CD14-positive monocyte (primary cell): ENCODE data around the gene CHST6. TPM values are rescaled to one million over a fixed set of nuclear protein-coding genes. Genes with fewer than 3 reads are reported as not detected.
"Not testable (repeated sequence)": the region's sequence is repeated elsewhere in the genome, so short reads cannot be mapped to it uniquely, and the experiment has no call there.

Source experiments
- DNase-seq, 3 donors: peaks; one replicate each; pipeline ENCODE4 v3.0.0-alpha.2; 2011 to 2022
- H2AFZ ChIP-seq: 2 replicates; pipeline ENCODE4 v1.6.0; 2012; ENCODE audit warnings: mild to moderate bottlenecking, low read depth, low read length, inconsistent platforms; ENCODE audit not compliant: insufficient read depth, poor library complexity, severe bottlenecking
- H3K27ac ChIP-seq, 2 donors: 1 replicate in 1 of 2; 2 replicates in 1 of 2; pipeline ENCODE4 v1.5.1; 2012 to 2013; ENCODE audit warnings: low read length in 2 of 2, control low read depth in 1 of 2, inconsistent platforms in 1 of 2, low read depth in 1 of 2, mild to moderate bottlenecking in 1 of 2
- H3K27me3 ChIP-seq, 2 donors: one replicate each; pipeline versions ENCODE4 v1.6.0 to v1.6.1; 2011 to 2013; ENCODE audit warnings: low read length in 2 of 2; ENCODE audit not compliant: control insufficient read depth in 2 of 2, insufficient read depth in 2 of 2
- H3K36me3 ChIP-seq, 2 donors: replicated peaks in 1 of 2; 1 replicate in 1 of 2; 2 replicates in 1 of 2; pipeline versions ENCODE4 v1.5.1 to v1.6.1; 2012 to 2013; ENCODE audit warnings: low read length in 2 of 2, control low read depth in 1 of 2, inconsistent platforms in 1 of 2, mild to moderate bottlenecking in 1 of 2; ENCODE audit not compliant: insufficient read depth in 2 of 2, control insufficient read depth in 1 of 2
- H3K4me1 ChIP-seq, 2 donors: 1 replicate in 1 of 2; 2 replicates in 1 of 2; pipeline versions ENCODE4 v1.5.1 to v1.6.1; 2012 to 2013; ENCODE audit warnings: low read length in 2 of 2, control low read depth in 1 of 2, inconsistent platforms in 1 of 2, mild to moderate bottlenecking in 1 of 2, moderate library complexity in 1 of 2; ENCODE audit not compliant: insufficient read depth in 2 of 2, control insufficient read depth in 1 of 2
- H3K4me2 ChIP-seq: replicated peaks from 2 replicates; pipeline ENCODE3; 2012; ENCODE audit warnings: low read length, moderate library complexity, mild to moderate bottlenecking; ENCODE audit not compliant: poor library complexity, severe bottlenecking; ENCODE audit errors: extremely low read depth
- H3K4me3 ChIP-seq, 3 experiments: fragments of 200-600 bp in 1 of 3; sonication (generic) in 1 of 3; replicated peaks in 1 of 3; 1 replicate in 2 of 3; 2 replicates in 1 of 3; pipeline ENCODE4 v1.5.1; 2011 to 2013; ENCODE audit warnings: low read length in 3 of 3, mild to moderate bottlenecking in 3 of 3, control low read depth in 2 of 3, low read depth in 2 of 3, inconsistent platforms in 1 of 3, moderate library complexity in 1 of 3
- H3K79me2 ChIP-seq: 2 replicates; pipeline ENCODE4 v1.6.0; 2012; ENCODE audit warnings: mild to moderate bottlenecking, control low read depth, inconsistent platforms, low read length, moderate library complexity; ENCODE audit not compliant: insufficient read depth
- H3K9ac ChIP-seq: 2 replicates; pipeline ENCODE4 v1.6.0; 2017; ENCODE audit warnings: low read length, mild to moderate bottlenecking; ENCODE audit not compliant: insufficient read depth, poor library complexity, severe bottlenecking
- H3K9me3 ChIP-seq, 2 donors: replicated peaks in 1 of 2; 1 replicate in 1 of 2; 2 replicates in 1 of 2; pipeline versions ENCODE4 v1.5.1 to v1.6.1; 2012 to 2013; ENCODE audit warnings: low read length in 2 of 2, control low read depth in 1 of 2; ENCODE audit not compliant: control insufficient read depth in 1 of 2, insufficient read depth in 1 of 2
- H4K20me1 ChIP-seq: 2 replicates; pipeline ENCODE4 v1.6.0; 2012; ENCODE audit warnings: mild to moderate bottlenecking, low read length, control low read depth, moderate library complexity; ENCODE audit not compliant: insufficient read depth
- H3K27ac Mint-ChIP-seq, 7 donors: one replicate each; pipeline ENCODE4 v1.8.0; 2020; ENCODE audit warnings: mild to moderate bottlenecking in 7 of 7, mixed read lengths in 7 of 7, moderate library complexity in 6 of 7, inconsistent platforms in 2 of 7
- H3K27me3 Mint-ChIP-seq, 3 donors: one replicate each; pipeline ENCODE4 v1.8.0; 2021 to 2022; ENCODE audit warnings: low read depth in 3 of 3, mild to moderate bottlenecking in 3 of 3, mixed read lengths in 3 of 3, moderate library complexity in 3 of 3, inconsistent platforms in 1 of 3
- H3K36me3 Mint-ChIP-seq, 2 donors: one replicate each; pipeline ENCODE4 v1.8.0; 2020; ENCODE audit warnings: mixed read lengths in 2 of 2, inconsistent platforms in 1 of 2, mild to moderate bottlenecking in 1 of 2
- H3K4me1 Mint-ChIP-seq: one replicate; pipeline ENCODE4 v1.8.0; 2020; ENCODE audit warnings: mild to moderate bottlenecking, mixed read lengths
- H3K4me3 Mint-ChIP-seq, 2 donors: one replicate each; pipeline ENCODE4 v1.8.0; 2020; ENCODE audit warnings: mild to moderate bottlenecking in 2 of 2, mixed read lengths in 2 of 2, moderate library complexity in 1 of 2
- H3K9me3 Mint-ChIP-seq, 7 donors: one replicate each; pipeline ENCODE4 v1.8.0; 2020 to 2022; ENCODE audit warnings: mixed read lengths in 7 of 7, mild to moderate bottlenecking in 6 of 7, moderate library complexity in 6 of 7, inconsistent platforms in 2 of 7
- WGBS: methylation state at CpG from one replicate; pipeline ENCODE4 v1.1.5; 2013; ENCODE audit warnings: missing lambda C conversion rate; ENCODE audit not compliant: insufficient coverage; 5-methylcytosine and 5-hydroxymethylcytosine counted together
- intact Hi-C, 2 donors: fragments of 100-400 bp; cut with micrococcal nuclease; formaldehyde crosslinking; loops; one replicate each; pipeline versions ENCODE4 v1.15.0 to v1.15.1; 2023
- polyA plus RNA-seq, 3 donors: library from polyadenylated mRNA; depleted of rRNA in 1 of 3; unstranded in 2 of 3; stranded (reverse) in 1 of 3; fragments of 300-500 nt in 2 of 3; fragments of >200 nt in 1 of 3; fragmentation: Illumina TruSeq in 2 of 3; gene quantifications; 1 replicate in 2 of 3; 2 replicates in 1 of 3; pipeline ENCODE4 v1.2.3, GENCODE V29; 2012 to 2021
- TF ChIP-seq, protein P1 (sequence below): fragments of 200-600 bp; IDR thresholded peaks from one replicate; pipeline ENCODE4 v1.8.0; 2022; ENCODE audit warnings: antibody characterized with exemption, mild to moderate bottlenecking

CHST6 gene
- polyA plus RNA-seq, 3 donors, result 0.03 TPM; not detected in 2

DNA sequence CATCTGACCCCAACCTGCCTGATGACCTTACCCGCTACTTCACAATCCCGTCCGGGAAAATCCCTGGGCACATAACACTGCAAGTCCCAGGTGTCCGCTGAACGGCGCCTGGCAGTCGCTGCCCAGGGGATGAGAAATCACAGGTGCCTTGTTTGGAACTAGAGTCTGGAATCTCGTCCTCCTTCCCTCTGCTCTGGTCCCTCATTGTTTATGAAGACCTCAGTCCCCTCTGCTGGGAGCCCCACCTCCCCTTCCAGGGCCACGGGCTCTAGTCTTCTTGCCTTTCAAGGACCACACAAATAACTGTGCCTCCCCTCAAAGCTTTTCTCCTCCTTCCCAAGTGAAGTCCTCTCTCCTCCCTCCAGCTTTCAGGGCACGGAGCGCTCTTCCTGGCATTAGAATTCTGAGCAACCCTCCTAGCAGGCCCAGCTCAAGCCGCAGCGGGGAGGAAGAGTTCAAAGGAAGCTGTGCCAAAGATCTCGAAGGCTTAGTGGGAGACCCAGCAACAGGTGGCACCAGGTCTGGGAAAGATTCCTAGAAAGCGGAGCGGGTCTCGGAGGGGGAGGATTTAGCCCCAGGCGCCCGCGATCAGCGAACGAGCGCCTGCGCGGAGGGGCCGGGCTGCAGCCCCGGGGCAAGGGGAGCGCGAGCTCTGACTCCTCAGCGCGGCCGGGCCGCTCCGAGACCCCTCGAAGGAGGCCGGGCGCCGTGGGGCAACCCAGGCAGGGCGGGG lies 31.7 kb downstream of the CHST6 start:
- peaks cover 0 to 11% of the 10 kb centered on the region in 2 donors for H3K36me3 ChIP-seq
- H3K9me3 Mint-ChIP-seq, H3K27me3 Mint-ChIP-seq, H3K27me3 ChIP-seq, H3K9me3 ChIP-seq, DNase-seq: not testable (repeated sequence)
- H3K4me3 Mint-ChIP-seq, result peak overlapping the region; percentile 95 to 96
- H3K9ac ChIP-seq, result peak overlapping the region; percentile 90
- WGBS, result under 1% methylated on average over 21 of the region's 39 CpGs
- H2AFZ ChIP-seq, result peak overlapping the region; percentile 81
- H4K20me1 ChIP-seq, result peaks cover 54% of the 10 kb centered on the region
- H3K27ac Mint-ChIP-seq, result peak overlapping the region; percentile 79 to 96 (median 88)
- intact Hi-C loops, result loop anchor here (1.0 to 10.0 kb wide), 6 partner anchors 29 to 184 kb away; partner anchors contain the start of genes ADAT1 (in 2 of the 2), GABARAPL2 (in 1 of the 2), KARS1 (in 1 of the 2) and TERF2IP (in 1 of the 2)
- peak overlapping the region; percentile 65 to 87 (median 78) for H3K4me3 ChIP-seq
- H3K4me1 Mint-ChIP-seq, result peaks cover 25% of the 10 kb centered on the region
- H3K36me3 Mint-ChIP-seq, result peaks cover 10 to 16% of the 10 kb centered on the region in 2 donors
- H3K4me2 ChIP-seq, result peak overlapping the region; percentile 83
- H3K4me1 ChIP-seq, result peaks cover 22 to 28% of the 10 kb centered on the region in 2 donors
- H3K27ac ChIP-seq, result peak overlapping the region in 1 of 2 donors; percentile 88
- peaks cover 58% of the 10 kb centered on the region for H3K79me2 ChIP-seq

DNA sequence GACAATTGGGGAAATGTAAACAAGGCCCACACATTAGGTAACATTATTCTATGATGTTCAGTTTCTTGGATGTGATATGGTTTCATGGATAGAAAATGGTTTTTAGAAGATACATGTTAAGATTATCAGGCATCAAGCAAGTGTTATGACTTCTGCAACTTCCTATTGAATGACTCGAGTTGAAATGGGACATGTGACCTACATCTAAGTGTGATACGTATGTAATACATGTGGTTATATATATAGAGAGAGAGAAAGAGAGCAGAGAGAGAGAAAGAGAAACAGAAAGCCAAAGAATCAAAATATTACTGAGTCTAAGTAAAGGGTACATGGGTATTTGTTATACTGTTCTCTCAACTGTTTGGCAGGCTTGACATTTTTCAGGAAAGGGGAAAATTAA lies 32.4 kb downstream of the CHST6 start:
- H3K27me3 ChIP-seq, result no peaks in the 10 kb centered on the region
- peaks cover 0 to 3% (median 2%) of the 10 kb centered on the region in 3 donors for H3K27me3 Mint-ChIP-seq
- peaks cover 2 to 11% of the 10 kb centered on the region in 2 donors for H3K36me3 ChIP-seq
- H3K79me2 ChIP-seq, result peaks cover 65% of the 10 kb centered on the region
- 0% methylated on average over 1 of the region's 2 CpGs for WGBS
- H3K36me3 Mint-ChIP-seq, result peaks cover 10 to 16% of the 10 kb centered on the region in 2 donors
- H3K4me1 Mint-ChIP-seq, result peaks cover 23% of the 10 kb centered on the region
- peak overlapping the region; percentile 95 to 96 for H3K4me3 Mint-ChIP-seq
- DNase-seq, result peak; percentile 49 to 60 (median 55)
- H2AFZ ChIP-seq, result no peak overlapping the region
- H4K20me1 ChIP-seq, result peaks cover 61% of the 10 kb centered on the region
- H3K27ac Mint-ChIP-seq, result peak overlapping the region; percentile 67 to 96 (median 83)
- peak overlapping the region; percentile 83 for H3K4me2 ChIP-seq
- H3K4me3 ChIP-seq, result peak overlapping the region in 1 of 3 experiments; percentile 87
- H3K27ac ChIP-seq, result peak overlapping the region in 1 of 2 donors; percentile 36
- TF ChIP-seq, protein P1, sequence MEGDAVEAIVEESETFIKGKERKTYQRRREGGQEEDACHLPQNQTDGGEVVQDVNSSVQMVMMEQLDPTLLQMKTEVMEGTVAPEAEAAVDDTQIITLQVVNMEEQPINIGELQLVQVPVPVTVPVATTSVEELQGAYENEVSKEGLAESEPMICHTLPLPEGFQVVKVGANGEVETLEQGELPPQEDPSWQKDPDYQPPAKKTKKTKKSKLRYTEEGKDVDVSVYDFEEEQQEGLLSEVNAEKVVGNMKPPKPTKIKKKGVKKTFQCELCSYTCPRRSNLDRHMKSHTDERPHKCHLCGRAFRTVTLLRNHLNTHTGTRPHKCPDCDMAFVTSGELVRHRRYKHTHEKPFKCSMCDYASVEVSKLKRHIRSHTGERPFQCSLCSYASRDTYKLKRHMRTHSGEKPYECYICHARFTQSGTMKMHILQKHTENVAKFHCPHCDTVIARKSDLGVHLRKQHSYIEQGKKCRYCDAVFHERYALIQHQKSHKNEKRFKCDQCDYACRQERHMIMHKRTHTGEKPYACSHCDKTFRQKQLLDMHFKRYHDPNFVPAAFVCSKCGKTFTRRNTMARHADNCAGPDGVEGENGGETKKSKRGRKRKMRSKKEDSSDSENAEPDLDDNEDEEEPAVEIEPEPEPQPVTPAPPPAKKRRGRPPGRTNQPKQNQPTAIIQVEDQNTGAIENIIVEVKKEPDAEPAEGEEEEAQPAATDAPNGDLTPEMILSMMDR, result no peak
- peaks cover 0 to 4% (median 0%) of the 10 kb centered on the region in 7 donors for H3K9me3 Mint-ChIP-seq
- H3K9ac ChIP-seq, result no peak overlapping the region
- peaks cover 15 to 23% of the 10 kb centered on the region in 2 donors for H3K4me1 ChIP-seq
- intact Hi-C loops, result loop anchor here (2.0 to 10.0 kb wide), 4 partner anchors 28 to 184 kb away; partner anchors contain the start of genes ADAT1 (in 2 of the 2), GABARAPL2 (in 1 of the 2), KARS1 (in 1 of the 2) and TERF2IP (in 1 of the 2)
- H3K9me3 ChIP-seq, result no peaks in the 10 kb centered on the region
